Mesodermal cell (in vitro differentiated cells): Measurements from ENCODE around the gene DOCK1.
"Not testable (repeated sequence)": the region's sequence is repeated elsewhere in the genome, so short reads cannot be mapped to it uniquely, and the experiment has no call there.

ENCODE experiments used
- H3K27ac ChIP-seq: 2 replicates; pipeline ENCODE4 v1.7.0; 2013; ENCODE audit warnings: mild to moderate bottlenecking, low read depth, low read length, moderate library complexity; ENCODE audit not compliant: severe bottlenecking
- H3K36me3 ChIP-seq: 2 replicates; pipeline ENCODE4 v1.7.1; 2013; ENCODE audit warnings: mild to moderate bottlenecking, low read length, moderate library complexity; ENCODE audit not compliant: control insufficient read depth, insufficient read depth
- H3K4me1 ChIP-seq: one replicate; pipeline ENCODE4 v1.7.1; 2013; ENCODE audit warnings: mild to moderate bottlenecking, low read length; ENCODE audit not compliant: insufficient read depth, control insufficient read depth, poor library complexity, severe bottlenecking
- H3K4me3 ChIP-seq: 2 replicates; pipeline ENCODE4 v1.7.0; 2013; ENCODE audit warnings: low read length, control low read depth, mild to moderate bottlenecking; ENCODE audit not compliant: insufficient read depth, poor library complexity, severe bottlenecking; ENCODE audit errors: extremely low read depth
- H3K9me3 ChIP-seq: 2 replicates; pipeline ENCODE4 v1.7.1; 2013; ENCODE audit warnings: mild to moderate bottlenecking, low read length, moderate library complexity; ENCODE audit not compliant: control insufficient read depth
- WGBS, 2 experiments: methylation state at CpG; one replicate each; pipeline ENCODE4 v1.1.5; 2013; ENCODE audit warnings: missing lambda C conversion rate in 2 of 2; ENCODE audit not compliant: insufficient coverage in 2 of 2; 5-methylcytosine and 5-hydroxymethylcytosine counted together

The DOCK1 gene

GRCh38 chr10:126911301-126911700 lies 6.1 kb downstream of the DOCK1 start:
- Histone ChIP-seq H3K4me1 (peaks cover 4% of the 10 kb centered on the region), H3K9me3 (peaks cover 3% of the 10 kb centered on the region), H3K36me3 (peaks cover 27% of the 10 kb centered on the region), H3K4me3 (no peak overlapping the region), H3K27ac (no peak overlapping the region)
- WGBS, 2 experiments, result 96% methylated on average over 11 of the region's 11 CpGs

- Histone ChIP-seq H3K4me1 (no peaks in the 10 kb centered on the region), H3K9me3 (peaks cover 3% of the 10 kb centered on the region), H3K36me3 (peaks cover 34% of the 10 kb centered on the region), H3K4me3 (no peak overlapping the region), H3K27ac (no peak overlapping the region)
- whole genome bisulfite sequencing, 2 experiments, result 88 to 92% methylated on average over 10 to 11 of the region's 11 CpGs
Observed at GRCh38 chr10:126913316-126913715, 8.1 kb downstream of the DOCK1 start.

GRCh38 chr10:126914561-126914960 lies 9.3 kb downstream of the DOCK1 start:
- Histone ChIP-seq H3K4me1 (no peaks in the 10 kb centered on the region), H3K36me3 (peaks cover 43% of the 10 kb centered on the region), H3K27ac (no peak overlapping the region), H3K9me3 (peaks cover 3% of the 10 kb centered on the region), H3K4me3 (no peak overlapping the region)
- WGBS, 2 experiments, result 100% methylated on average over 1 of the region's 1 CpG; no CpG with 5 or more reads in 1 of the 2 experiments

GRCh38 chr10:126916952-126917351 lies 11.7 kb downstream of the DOCK1 start:
- 92 to 96% methylated on average over 6 of the region's 12 CpGs for WGBS, 2 experiments
- H3K4me3 ChIP-seq, H3K9me3 ChIP-seq, H3K27ac ChIP-seq, H3K4me1 ChIP-seq: not testable (repeated sequence)
- H3K36me3 ChIP-seq, result peaks cover 39% of the 10 kb centered on the region

GRCh38 chr10:126917375-126917774 lies 12.1 kb downstream of the DOCK1 start:
- H3K4me3 ChIP-seq, result no peak overlapping the region
- no peaks in the 10 kb centered on the region for H3K4me1 ChIP-seq
- peaks cover 37% of the 10 kb centered on the region for H3K36me3 ChIP-seq
- 96 to 100% methylated on average over 4 to 5 of the region's 7 CpGs for WGBS, 2 experiments
- no peaks in the 10 kb centered on the region for H3K9me3 ChIP-seq
- no peak overlapping the region for H3K27ac ChIP-seq

- Histone ChIP-seq H3K4me3 (no peak overlapping the region), H3K9me3 (no peaks in the 10 kb centered on the region), H3K4me1 (no peaks in the 10 kb centered on the region), H3K36me3 (peaks cover 37% of the 10 kb centered on the region), H3K27ac (no peak overlapping the region)
- 92 to 95% methylated on average over 21 to 24 of the region's 24 CpGs for WGBS, 2 experiments
Observed at GRCh38 chr10:126917975-126918908, 13.0 kb downstream of the DOCK1 start.

GRCh38 chr10:126919426-126919825 lies 14.2 kb downstream of the DOCK1 start:
- 91 to 94% methylated on average over 8 to 13 of the region's 13 CpGs for WGBS, 2 experiments
- no peaks in the 10 kb centered on the region for H3K9me3 ChIP-seq
- H3K36me3 ChIP-seq, result peaks cover 37% of the 10 kb centered on the region
- no peaks in the 10 kb centered on the region for H3K4me1 ChIP-seq
- no peak overlapping the region for H3K4me3 ChIP-seq
- no peak overlapping the region for H3K27ac ChIP-seq

GRCh38 chr10:126921162-126921561 lies 15.9 kb downstream of the DOCK1 start:
- H3K9me3 ChIP-seq, result no peaks in the 10 kb centered on the region
- WGBS, 2 experiments, result 92 to 96% methylated on average over 3 of the region's 4 CpGs
- H3K4me1 ChIP-seq, result no peaks in the 10 kb centered on the region
- no peak overlapping the region for H3K4me3 ChIP-seq
- peaks cover 28% of the 10 kb centered on the region for H3K36me3 ChIP-seq
- H3K27ac ChIP-seq, result no peak overlapping the region

- WGBS, 2 experiments, result 90 to 100% methylated on average over 2 to 3 of the region's 4 CpGs
- H3K4me1 ChIP-seq, result no peaks in the 10 kb centered on the region
- no peak overlapping the region for H3K27ac ChIP-seq
- no peaks in the 10 kb centered on the region for H3K9me3 ChIP-seq
- no peak overlapping the region for H3K4me3 ChIP-seq
- H3K36me3 ChIP-seq, result peaks cover 28% of the 10 kb centered on the region
Observed at GRCh38 chr10:126921974-126922525, 16.8 kb downstream of the DOCK1 start.

GRCh38 chr10:126924180-126924914 lies 19.1 kb downstream of the DOCK1 start:
- Histone ChIP-seq H3K27ac (no peak overlapping the region), H3K4me3 (no peak overlapping the region), H3K36me3 (peaks cover 22% of the 10 kb centered on the region), H3K4me1 (no peaks in the 10 kb centered on the region), H3K9me3 (no peaks in the 10 kb centered on the region)
- 76 to 81% methylated on average over 5 to 6 of the region's 6 CpGs for WGBS, 2 experiments
